GM12873 (cell line): Measurements from ENCODE around the gene SUGP1.
A peak's percentile ranks its signal among the peaks of the same experiment; 100 is the strongest.

Experiments
- TF ChIP-seq, protein P1 (sequence below): IDR thresholded peaks from 2 replicates; pipeline ENCODE4 v1.5.1; 2012; ENCODE audit warnings: low read depth, mild to moderate bottlenecking, moderate library complexity, low read length, control low read depth; ENCODE audit not compliant: insufficient read depth; ENCODE audit errors: missing control alignments

The SUGP1 gene

DNA sequence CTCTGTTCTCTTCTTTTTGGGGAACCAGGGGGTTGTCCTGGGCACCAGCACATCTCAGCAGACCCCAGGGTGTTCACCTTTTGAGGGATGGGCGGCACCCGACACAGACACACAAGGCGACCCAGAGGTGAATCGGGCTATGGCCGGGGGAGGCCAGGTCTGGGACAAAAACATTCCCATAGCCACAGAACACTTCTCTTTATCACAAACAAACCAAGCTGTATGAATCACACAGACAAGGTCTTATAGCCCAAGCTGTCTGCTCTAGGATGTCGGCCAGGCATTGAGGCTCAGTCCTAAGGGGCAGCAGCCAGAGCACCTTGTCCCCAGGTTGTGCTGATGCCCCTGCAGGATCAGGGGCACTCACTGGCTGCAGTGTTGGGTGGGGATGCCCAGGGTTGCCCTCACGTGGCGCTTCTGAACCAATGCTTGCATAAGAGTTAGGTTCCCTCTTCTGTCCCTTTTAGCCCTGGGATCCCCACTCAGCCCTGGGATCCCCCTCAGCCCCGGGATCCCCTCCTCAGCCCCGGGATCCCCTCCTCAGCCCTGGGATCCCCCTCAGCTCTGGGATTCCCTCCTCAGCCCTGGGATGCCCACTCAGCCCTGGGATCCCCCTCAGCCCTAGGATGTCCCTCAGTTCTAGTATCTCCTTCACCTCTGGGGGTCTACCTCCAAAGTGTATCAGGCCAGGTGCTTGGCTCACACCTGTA lies 27.2 kb upstream of the SUGP1 start:
- TF ChIP-seq, protein P1, sequence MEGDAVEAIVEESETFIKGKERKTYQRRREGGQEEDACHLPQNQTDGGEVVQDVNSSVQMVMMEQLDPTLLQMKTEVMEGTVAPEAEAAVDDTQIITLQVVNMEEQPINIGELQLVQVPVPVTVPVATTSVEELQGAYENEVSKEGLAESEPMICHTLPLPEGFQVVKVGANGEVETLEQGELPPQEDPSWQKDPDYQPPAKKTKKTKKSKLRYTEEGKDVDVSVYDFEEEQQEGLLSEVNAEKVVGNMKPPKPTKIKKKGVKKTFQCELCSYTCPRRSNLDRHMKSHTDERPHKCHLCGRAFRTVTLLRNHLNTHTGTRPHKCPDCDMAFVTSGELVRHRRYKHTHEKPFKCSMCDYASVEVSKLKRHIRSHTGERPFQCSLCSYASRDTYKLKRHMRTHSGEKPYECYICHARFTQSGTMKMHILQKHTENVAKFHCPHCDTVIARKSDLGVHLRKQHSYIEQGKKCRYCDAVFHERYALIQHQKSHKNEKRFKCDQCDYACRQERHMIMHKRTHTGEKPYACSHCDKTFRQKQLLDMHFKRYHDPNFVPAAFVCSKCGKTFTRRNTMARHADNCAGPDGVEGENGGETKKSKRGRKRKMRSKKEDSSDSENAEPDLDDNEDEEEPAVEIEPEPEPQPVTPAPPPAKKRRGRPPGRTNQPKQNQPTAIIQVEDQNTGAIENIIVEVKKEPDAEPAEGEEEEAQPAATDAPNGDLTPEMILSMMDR: no peak

DNA sequence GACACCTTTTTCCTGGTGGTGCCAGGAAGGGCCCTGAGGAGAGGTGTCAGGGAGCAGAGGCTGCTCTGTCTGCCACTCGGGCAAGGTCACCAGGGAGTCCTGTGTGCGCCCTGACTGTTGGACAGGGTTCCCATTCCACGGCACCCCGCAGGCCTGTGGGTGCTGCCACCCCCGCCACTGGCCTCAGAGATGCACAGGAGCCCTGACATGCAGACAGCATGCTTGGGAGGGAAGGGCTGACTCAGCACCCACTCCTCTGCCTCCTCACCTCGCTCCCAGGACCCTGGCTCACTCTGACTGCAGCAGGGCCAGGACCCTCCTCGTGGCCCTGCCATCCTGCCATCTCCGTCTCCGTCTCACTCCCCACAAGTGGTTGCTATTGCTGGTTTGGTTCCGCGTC lies 25.7 kb upstream of the SUGP1 start:
- TF ChIP-seq, protein P1: no peak

DNA sequence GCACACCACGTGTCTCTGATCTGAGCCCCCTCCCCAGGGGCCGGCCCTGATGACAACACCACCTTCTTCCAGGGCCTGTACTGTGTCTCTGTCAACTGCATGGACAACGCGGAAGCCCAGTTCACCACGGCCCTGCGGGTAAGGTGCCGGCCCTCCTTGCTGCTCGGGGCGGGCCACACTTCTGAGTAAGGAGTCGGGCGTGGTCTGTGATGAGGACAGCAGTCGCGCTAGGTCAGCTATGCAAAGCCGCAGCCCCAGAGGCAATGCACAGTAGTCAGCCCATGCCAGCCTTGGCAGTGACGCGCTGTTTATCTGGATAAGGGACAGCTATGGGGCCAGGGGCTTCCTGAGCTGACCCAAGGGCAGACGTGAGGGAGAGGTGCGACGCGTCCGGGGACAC lies 24.9 kb upstream of the SUGP1 start:
- TF ChIP-seq, protein P1: no peak

DNA sequence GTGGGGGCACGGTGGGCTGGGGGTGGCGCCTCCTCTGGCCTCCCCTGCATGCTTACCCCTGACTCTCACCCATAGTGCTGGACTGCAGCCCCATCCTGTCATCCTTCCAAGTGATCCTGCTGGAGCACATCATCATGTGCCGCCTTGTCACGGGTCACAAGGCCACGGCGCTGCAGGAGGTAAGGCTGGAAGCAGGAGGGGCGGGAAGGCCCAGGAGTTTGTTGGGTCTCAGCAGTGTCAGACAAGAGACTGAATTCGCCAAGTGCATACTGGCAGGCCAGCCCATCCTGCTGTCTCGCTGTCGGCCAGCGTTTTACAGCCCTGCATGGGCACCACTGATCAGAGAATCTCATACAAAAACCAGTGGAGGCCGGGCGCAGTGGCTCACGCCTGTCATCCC lies 23.5 kb upstream of the SUGP1 start:
- TF ChIP-seq, protein P1: no peak

DNA sequence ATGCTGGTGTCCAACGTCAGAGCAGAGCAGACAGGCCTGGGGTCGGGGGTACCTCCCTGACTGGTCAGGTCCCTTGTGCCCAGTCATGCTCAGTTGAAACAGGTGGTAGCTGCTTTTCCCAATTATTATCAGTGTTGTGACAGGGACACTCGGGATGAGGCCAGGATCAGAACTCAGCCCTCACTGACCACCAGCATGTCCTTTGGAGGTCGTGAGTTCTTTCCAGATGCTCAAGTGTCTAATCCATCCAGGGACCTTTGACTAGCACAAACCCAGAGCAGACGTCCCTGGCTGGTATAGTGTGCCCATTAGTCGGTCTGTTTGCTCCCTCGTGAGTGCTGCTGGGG lies 22.7 kb upstream of the SUGP1 start:
- TF ChIP-seq, protein P1: no peak

DNA sequence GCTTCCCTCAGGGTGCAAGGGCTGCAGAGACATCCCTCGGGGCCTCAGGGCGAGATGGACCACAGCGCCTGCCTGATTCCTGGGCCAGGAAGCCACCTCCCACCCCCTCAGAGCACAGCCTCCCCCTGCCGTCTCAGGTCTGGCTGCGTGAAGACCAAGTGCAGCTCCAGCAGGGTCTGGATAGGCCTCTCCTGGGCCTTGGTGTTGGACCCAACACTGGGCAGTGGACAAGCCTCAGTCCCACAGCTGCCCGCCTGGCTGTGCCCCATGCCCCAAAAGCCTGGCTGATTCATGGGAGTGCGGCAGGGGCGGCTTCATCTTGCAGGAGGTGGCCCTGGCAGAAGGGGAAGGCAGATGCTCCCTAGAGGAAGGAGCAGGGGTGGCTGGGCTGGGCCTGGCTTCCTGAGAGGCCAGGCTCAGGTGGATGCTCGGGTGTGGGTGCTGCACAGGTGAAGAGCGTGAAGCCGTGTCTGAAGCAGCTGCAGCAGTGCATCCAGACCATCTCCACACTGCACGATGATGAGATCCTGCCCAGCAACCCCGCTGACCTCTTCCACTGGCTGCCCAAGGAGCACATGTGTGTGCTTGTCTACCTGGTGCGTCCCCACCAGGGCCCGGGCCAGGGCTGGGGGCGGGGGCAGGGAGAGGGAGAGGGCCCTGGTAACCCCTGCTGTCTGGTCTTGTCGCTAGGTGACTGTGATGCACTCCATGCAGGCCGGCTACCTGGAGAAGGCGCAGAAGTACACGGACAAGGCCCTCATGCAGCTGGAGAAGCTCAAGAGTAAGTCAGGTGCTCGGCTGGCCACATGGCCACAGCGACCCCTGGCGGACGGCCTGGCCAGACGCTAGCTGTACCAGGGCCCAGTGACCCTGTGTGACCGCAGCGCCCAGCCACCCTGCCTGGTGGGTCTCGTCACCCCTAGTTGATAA lies 22.0 kb upstream of the SUGP1 start:
- TF ChIP-seq, protein P1: peak; percentile 67

DNA sequence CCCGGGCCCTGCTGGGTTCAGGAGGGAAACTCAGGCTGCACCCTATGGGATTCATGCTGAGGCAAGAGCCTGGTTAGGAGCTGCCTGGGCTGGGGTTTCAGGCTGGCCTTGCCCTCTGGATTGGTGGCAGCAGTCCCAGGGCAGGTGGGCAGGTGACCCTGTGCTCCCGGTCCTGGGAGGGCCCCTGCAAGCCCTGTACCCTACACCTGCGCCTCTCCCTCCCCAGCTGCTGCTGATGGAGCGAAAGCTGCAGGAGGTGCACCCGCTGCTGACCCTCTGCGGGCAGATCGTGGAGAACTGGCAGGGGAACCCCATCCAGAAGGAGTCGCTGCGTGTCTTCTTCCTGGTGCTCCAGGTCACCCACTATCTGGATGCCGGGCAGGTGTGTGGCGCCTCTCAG lies 20.7 kb upstream of the SUGP1 start:
- TF ChIP-seq, protein P1: no peak
